Omental fat pad (tissue), 4 donors: Measurements from ENCODE around the gene TNPO3. TPM values are rescaled to one million over a fixed set of nuclear protein-coding genes. Genes with fewer than 3 reads are reported as not detected.

Source experiments
- ATAC-seq: fragments of 150-250 bp; one replicate; pipeline ENCODE4 v1.9.1; 2016; ENCODE audit warnings: mild to moderate bottlenecking, moderate library complexity; ENCODE audit not compliant: low FRiP score
- DNase-seq: peaks from one replicate; pipeline ENCODE4 v3.0.0-alpha.2; 2019; ENCODE audit warnings: low spot score
- total RNA-seq, 4 donors: library from RNA; depleted of rRNA; stranded (reverse); fragments of >200 nt; gene quantifications; one replicate each; pipeline ENCODE4 v1.1.0, GENCODE V29; 2016
- TF ChIP-seq, protein P1 (sequence below), 3 donors: fragments of 450-650 bp; IDR thresholded peaks; one replicate each; pipeline ENCODE4 v1.5.1; 2016 to 2017; ENCODE audit warnings: antibody characterized with exemption in 3 of 3, mild to moderate bottlenecking in 3 of 3, moderate library complexity in 2 of 3

Gene TNPO3
- total RNA-seq, 4 donors from 2014 or later = 34.1 to 45.9 (median 41.1) TPM

GRCh38 chr7:129083525-129083924, 28.6 kb upstream of the TNPO3 start:
- no peak for DNase-seq
- TF ChIP-seq, protein P1, sequence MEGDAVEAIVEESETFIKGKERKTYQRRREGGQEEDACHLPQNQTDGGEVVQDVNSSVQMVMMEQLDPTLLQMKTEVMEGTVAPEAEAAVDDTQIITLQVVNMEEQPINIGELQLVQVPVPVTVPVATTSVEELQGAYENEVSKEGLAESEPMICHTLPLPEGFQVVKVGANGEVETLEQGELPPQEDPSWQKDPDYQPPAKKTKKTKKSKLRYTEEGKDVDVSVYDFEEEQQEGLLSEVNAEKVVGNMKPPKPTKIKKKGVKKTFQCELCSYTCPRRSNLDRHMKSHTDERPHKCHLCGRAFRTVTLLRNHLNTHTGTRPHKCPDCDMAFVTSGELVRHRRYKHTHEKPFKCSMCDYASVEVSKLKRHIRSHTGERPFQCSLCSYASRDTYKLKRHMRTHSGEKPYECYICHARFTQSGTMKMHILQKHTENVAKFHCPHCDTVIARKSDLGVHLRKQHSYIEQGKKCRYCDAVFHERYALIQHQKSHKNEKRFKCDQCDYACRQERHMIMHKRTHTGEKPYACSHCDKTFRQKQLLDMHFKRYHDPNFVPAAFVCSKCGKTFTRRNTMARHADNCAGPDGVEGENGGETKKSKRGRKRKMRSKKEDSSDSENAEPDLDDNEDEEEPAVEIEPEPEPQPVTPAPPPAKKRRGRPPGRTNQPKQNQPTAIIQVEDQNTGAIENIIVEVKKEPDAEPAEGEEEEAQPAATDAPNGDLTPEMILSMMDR (IDR thresholded peaks at IDR 0.05) = no peak
- no peak for ATAC-seq

DNA sequence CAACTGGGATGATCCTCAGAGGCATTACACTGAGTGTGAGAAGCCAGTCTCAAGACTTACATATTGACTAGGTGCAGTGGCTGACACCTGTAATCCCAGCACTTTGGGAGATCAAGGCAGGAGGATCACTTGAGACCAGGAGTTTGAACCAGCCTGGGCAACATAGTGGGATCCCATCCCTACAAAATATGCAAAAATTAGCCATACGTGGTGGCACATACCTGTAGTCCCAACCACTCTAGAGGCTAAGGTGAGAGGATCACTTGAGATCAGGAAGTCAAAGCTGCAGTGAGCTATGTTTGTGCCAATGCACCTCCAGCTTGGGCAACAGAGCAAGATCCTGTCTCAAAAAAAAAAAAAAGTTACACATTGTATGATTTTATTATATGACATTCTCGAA, 23.5 kb upstream of the TNPO3 start:
- ATAC-seq (no peak), DNase-seq (no peak)
- TF ChIP-seq, protein P1 (IDR thresholded peaks at IDR 0.05) = no peak

DNA sequence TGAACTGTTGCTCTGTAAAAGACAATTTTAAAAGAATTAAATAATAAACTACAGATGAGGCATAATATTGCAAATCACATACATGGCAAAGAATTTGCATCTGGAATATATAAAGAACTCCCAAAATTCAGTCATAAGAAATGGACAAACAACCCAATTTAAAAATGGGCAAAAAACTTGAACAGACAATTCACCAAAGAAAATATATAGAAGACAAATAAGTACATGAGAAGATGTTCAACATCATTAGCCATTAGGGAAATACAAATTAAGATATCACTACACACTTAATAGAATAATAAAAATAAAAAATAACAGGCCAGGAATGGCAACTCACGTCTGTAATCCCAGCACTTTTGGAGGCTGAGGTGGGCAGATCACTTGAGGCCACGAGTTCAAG, 22.0 kb upstream of the TNPO3 start:
- ATAC-seq = no peak
- no peak for DNase-seq
- TF ChIP-seq, protein P1 (IDR thresholded peaks at IDR 0.05) = no peak

DNA sequence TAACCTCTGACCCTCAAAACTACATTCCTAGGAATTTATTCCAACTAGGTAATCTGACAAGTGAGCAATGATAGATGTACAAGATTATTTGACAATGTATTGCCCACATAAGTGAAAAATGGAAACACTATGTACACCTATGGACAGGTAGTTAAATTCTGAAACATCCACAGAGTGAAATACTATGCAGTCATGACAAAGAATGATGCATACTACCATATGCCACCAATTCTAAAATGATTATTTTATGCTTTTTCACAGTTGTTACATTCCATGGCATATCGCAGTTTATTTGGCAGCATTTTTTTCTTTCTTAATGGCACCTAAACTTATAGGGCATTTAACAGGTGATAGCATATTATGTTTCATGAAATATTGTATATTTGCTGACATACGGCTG, 20.1 kb upstream of the TNPO3 start:
- TF ChIP-seq, protein P1 (IDR thresholded peaks at IDR 0.05) = no peak
- DNase-seq (no peak), ATAC-seq (no peak)

DNA sequence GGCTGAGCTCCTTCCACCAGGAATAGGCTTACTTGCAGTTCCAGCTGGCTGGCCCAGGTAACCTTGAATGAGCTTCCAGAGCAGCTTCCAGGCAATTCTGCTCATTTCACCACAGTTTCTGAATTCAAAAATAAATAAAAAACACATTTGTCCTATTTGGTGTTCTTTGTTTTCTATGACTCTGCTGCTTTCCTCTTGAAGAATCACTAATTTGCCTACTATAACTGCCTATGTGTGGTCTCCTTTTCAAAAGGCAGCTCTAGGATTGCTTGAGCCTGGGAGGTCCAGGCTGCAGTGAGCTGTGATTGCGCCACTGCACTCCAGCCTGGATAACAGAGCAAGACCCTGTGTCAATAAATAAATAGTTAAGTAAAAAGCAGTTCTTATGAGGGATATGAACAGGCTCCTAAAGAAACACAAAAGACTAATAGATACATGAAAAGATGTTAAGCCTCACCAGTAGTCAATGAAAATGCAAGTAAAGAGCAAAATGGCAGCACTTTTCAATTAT, 19.5 kb upstream of the TNPO3 start:
- no peak for ATAC-seq
- no peak for DNase-seq
- TF ChIP-seq, protein P1 (IDR thresholded peaks at IDR 0.05) = no peak

DNA sequence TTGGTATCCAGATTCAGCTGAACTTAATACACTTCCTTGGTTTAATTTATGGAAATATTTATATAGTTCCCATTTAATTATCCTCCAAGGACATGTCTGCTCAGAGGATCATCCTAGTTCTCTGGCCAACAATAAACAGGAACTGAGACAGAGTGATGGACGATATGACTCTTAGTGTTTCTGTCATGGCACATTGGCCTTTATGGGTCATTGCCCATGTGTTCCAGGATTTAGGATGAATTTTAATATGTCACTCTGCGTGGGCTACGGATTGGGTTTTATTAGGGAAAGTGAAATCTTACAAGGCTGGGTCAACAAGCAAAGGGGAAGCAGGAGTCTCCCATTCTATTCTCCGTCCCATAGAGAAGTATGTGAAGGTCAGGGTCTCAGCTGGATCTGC, 18.8 kb upstream of the TNPO3 start:
- TF ChIP-seq, protein P1 (IDR thresholded peaks at IDR 0.05) = no peak
- DNase-seq (no peak), ATAC-seq (no peak)

- ATAC-seq = no peak
- TF ChIP-seq, protein P1 (IDR thresholded peaks at IDR 0.05) = no peak
- DNase-seq = no peak
Measured at GRCh38 chr7:129073204-129073603, 18.3 kb upstream of the TNPO3 start.
